ENCODE measurements around the gene H3-3A.

GRCh38 chr1:226063977-226064815, 1.7 kb downstream of the H3-3A start:
- no peak for TF ChIP-seq SIN3A (IDR thresholded peaks at IDR 0.05; ENCODE audit: borderline replicate concordance, low read depth, low read length)
- 0 out of 2 replicates have a peak, but pooled peaks have one; percentile 52 for TF ChIP-seq FOXM1 (IDR thresholded peaks at IDR 0.05; ENCODE audit: low read depth)
- peak; percentile 43; the same call in 1 of the 2 replicates for TF ChIP-seq RCOR1 (IDR thresholded peaks at IDR 0.05; ENCODE audit: low read length)
- TF ChIP-seq MXI1 (IDR thresholded peaks at IDR 0.05; ENCODE audit: low read depth, low read length): no peak
- TF ChIP-seq, protein P1, sequence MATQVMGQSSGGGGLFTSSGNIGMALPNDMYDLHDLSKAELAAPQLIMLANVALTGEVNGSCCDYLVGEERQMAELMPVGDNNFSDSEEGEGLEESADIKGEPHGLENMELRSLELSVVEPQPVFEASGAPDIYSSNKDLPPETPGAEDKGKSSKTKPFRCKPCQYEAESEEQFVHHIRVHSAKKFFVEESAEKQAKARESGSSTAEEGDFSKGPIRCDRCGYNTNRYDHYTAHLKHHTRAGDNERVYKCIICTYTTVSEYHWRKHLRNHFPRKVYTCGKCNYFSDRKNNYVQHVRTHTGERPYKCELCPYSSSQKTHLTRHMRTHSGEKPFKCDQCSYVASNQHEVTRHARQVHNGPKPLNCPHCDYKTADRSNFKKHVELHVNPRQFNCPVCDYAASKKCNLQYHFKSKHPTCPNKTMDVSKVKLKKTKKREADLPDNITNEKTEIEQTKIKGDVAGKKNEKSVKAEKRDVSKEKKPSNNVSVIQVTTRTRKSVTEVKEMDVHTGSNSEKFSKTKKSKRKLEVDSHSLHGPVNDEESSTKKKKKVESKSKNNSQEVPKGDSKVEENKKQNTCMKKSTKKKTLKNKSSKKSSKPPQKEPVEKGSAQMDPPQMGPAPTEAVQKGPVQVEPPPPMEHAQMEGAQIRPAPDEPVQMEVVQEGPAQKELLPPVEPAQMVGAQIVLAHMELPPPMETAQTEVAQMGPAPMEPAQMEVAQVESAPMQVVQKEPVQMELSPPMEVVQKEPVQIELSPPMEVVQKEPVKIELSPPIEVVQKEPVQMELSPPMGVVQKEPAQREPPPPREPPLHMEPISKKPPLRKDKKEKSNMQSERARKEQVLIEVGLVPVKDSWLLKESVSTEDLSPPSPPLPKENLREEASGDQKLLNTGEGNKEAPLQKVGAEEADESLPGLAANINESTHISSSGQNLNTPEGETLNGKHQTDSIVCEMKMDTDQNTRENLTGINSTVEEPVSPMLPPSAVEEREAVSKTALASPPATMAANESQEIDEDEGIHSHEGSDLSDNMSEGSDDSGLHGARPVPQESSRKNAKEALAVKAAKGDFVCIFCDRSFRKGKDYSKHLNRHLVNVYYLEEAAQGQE (IDR thresholded peaks at IDR 0.05; ENCODE audit: low read depth, low read length): no peak
- TF ChIP-seq USF2 (IDR thresholded peaks at IDR 0.05; ENCODE audit: borderline replicate concordance, low read depth, low read length): no peak
- TF ChIP-seq, protein P2, sequence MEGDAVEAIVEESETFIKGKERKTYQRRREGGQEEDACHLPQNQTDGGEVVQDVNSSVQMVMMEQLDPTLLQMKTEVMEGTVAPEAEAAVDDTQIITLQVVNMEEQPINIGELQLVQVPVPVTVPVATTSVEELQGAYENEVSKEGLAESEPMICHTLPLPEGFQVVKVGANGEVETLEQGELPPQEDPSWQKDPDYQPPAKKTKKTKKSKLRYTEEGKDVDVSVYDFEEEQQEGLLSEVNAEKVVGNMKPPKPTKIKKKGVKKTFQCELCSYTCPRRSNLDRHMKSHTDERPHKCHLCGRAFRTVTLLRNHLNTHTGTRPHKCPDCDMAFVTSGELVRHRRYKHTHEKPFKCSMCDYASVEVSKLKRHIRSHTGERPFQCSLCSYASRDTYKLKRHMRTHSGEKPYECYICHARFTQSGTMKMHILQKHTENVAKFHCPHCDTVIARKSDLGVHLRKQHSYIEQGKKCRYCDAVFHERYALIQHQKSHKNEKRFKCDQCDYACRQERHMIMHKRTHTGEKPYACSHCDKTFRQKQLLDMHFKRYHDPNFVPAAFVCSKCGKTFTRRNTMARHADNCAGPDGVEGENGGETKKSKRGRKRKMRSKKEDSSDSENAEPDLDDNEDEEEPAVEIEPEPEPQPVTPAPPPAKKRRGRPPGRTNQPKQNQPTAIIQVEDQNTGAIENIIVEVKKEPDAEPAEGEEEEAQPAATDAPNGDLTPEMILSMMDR (IDR thresholded peaks at IDR 0.05): peak; percentile 93
